Astrocyte (in vitro differentiated cells and primary cell): ENCODE results near the gene NPL. TPM values are rescaled to one million over a fixed set of nuclear protein-coding genes. Genes with fewer than 3 reads are reported as not detected.

ENCODE experiments used
- DNase-seq: peaks from one replicate; pipeline ENCODE4 v3.0.0-alpha.2; 2010; ENCODE audit warnings: low read depth
- FAIRE-seq: peaks from 2 replicates; lab custom pipeline; 2011; peaks lifted over from hg19 to GRCh38; lab: Jason Lieb, UNC
- H2AFZ ChIP-seq: 2 replicates; pipeline ENCODE4 v1.6.0; 2012; ENCODE audit warnings: low read depth, low read length, inconsistent platforms
- H3K27ac ChIP-seq: 2 replicates; pipeline ENCODE4 v1.5.1; 2011; ENCODE audit warnings: low read depth, low read length, inconsistent platforms
- H3K27me3 ChIP-seq: 2 replicates; pipeline ENCODE4 v1.6.0; 2011; ENCODE audit warnings: low read length, inconsistent platforms; ENCODE audit not compliant: insufficient read depth
- H3K36me3 ChIP-seq: 2 replicates; pipeline ENCODE4 v1.5.1; 2011; ENCODE audit warnings: low read length, inconsistent platforms; ENCODE audit not compliant: insufficient read depth
- H3K4me1 ChIP-seq: 2 replicates; pipeline ENCODE4 v1.5.1; 2011; ENCODE audit warnings: low read length, inconsistent platforms; ENCODE audit not compliant: insufficient read depth
- H3K4me2 ChIP-seq: 2 replicates; pipeline ENCODE4 v1.6.0; 2012; ENCODE audit warnings: low read length, inconsistent platforms
- H3K4me3 ChIP-seq: 2 replicates; pipeline ENCODE4 v1.5.1; 2011; ENCODE audit warnings: low read depth, mild to moderate bottlenecking, low read length, inconsistent platforms; ENCODE audit not compliant: insufficient read depth
- H3K79me2 ChIP-seq: 2 replicates; pipeline ENCODE4 v1.6.0; 2012; ENCODE audit warnings: mild to moderate bottlenecking, low read length, inconsistent platforms; ENCODE audit not compliant: insufficient read depth
- H3K9ac ChIP-seq: 2 replicates; pipeline ENCODE4 v1.6.0; 2012; ENCODE audit warnings: mild to moderate bottlenecking, low read length, inconsistent platforms
- H3K9me3 ChIP-seq: 2 replicates; pipeline ENCODE4 v1.5.1; 2012; ENCODE audit warnings: low read depth, mild to moderate bottlenecking, low read length, inconsistent platforms; ENCODE audit not compliant: insufficient read depth
- H4K20me1 ChIP-seq: 2 replicates; pipeline ENCODE4 v1.6.0; 2012; ENCODE audit warnings: low read length, inconsistent platforms; ENCODE audit not compliant: insufficient read depth
- H3K27ac Mint-ChIP-seq: one replicate; pipeline ENCODE4 v1.8.0; 2021; ENCODE audit warnings: mild to moderate bottlenecking, mixed read lengths; ENCODE audit not compliant: unreplicated experiment
- H3K27me3 Mint-ChIP-seq: one replicate; pipeline ENCODE4 v1.8.0; 2021; ENCODE audit warnings: low read depth, mixed read lengths; ENCODE audit not compliant: unreplicated experiment
- H3K36me3 Mint-ChIP-seq: one replicate; pipeline ENCODE4 v1.8.0; 2021; ENCODE audit warnings: low read depth, mixed read lengths; ENCODE audit not compliant: unreplicated experiment
- H3K4me1 Mint-ChIP-seq: one replicate; pipeline ENCODE4 v1.8.0; 2021; ENCODE audit warnings: low read depth, mixed read lengths; ENCODE audit not compliant: unreplicated experiment
- H3K4me3 Mint-ChIP-seq: one replicate; pipeline ENCODE4 v1.8.0; 2021; ENCODE audit warnings: mild to moderate bottlenecking, moderate library complexity, mixed read lengths; ENCODE audit not compliant: unreplicated experiment
- H3K9me3 Mint-ChIP-seq: one replicate; pipeline ENCODE4 v1.8.0; 2021; ENCODE audit warnings: mild to moderate bottlenecking, mixed read lengths; ENCODE audit not compliant: unreplicated experiment
- EZH2 ChIP-seq: IDR thresholded peaks from 2 replicates; pipeline ENCODE4 v1.6.1; 2012; ENCODE audit warnings: mild to moderate bottlenecking, low read length, inconsistent platforms; ENCODE audit not compliant: insufficient read depth
- total RNA-seq: library from RNA; stranded (reverse); gene quantifications from 2 replicates; pipeline ENCODE4 v1.2.1, GENCODE V29; 2021
- TF ChIP-seq, protein P1 (sequence below): IDR thresholded peaks from 2 replicates; pipeline ENCODE4 v1.5.1; 2011; ENCODE audit warnings: low read depth, mild to moderate bottlenecking, inconsistent platforms, low read length, moderate library complexity; ENCODE audit not compliant: insufficient read depth

NPL gene
- total RNA-seq, 1 donor from 2014 or later: 3.3 TPM

GRCh38 chr1:182764029-182764727 is 25.4 kb upstream of the NPL start:
- H4K20me1 ChIP-seq: no peaks in the 10 kb centered on the region
- no peaks in the 10 kb centered on the region for H3K9me3 ChIP-seq
- H3K79me2 ChIP-seq: no peaks in the 10 kb centered on the region
- H2AFZ ChIP-seq: no peak overlapping the region
- Mint-ChIP-seq H3K4me1 (peaks cover 4% of the 10 kb centered on the region), H3K27ac (no peak overlapping the region), H3K36me3 (no peaks in the 10 kb centered on the region), H3K9me3 (peaks cover 11% of the 10 kb centered on the region), H3K4me3 (no peak overlapping the region), H3K27me3 (peaks cover 3% of the 10 kb centered on the region)
- TF ChIP-seq, protein P1, sequence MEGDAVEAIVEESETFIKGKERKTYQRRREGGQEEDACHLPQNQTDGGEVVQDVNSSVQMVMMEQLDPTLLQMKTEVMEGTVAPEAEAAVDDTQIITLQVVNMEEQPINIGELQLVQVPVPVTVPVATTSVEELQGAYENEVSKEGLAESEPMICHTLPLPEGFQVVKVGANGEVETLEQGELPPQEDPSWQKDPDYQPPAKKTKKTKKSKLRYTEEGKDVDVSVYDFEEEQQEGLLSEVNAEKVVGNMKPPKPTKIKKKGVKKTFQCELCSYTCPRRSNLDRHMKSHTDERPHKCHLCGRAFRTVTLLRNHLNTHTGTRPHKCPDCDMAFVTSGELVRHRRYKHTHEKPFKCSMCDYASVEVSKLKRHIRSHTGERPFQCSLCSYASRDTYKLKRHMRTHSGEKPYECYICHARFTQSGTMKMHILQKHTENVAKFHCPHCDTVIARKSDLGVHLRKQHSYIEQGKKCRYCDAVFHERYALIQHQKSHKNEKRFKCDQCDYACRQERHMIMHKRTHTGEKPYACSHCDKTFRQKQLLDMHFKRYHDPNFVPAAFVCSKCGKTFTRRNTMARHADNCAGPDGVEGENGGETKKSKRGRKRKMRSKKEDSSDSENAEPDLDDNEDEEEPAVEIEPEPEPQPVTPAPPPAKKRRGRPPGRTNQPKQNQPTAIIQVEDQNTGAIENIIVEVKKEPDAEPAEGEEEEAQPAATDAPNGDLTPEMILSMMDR: no peak
- no peak for TF ChIP-seq EZH2
- no peak overlapping the region for H3K27ac ChIP-seq
- no peaks in the 10 kb centered on the region for H3K4me1 ChIP-seq
- no peaks in the 10 kb centered on the region for H3K36me3 ChIP-seq
- no peak overlapping the region for H3K4me2 ChIP-seq
- no peaks in the 10 kb centered on the region for H3K27me3 ChIP-seq
- H3K4me3 ChIP-seq: no peak overlapping the region
- no peak overlapping the region for H3K9ac ChIP-seq
- no peak for DNase-seq
- FAIRE-seq: no peak

- Mint-ChIP-seq H3K27ac (no peak overlapping the region), H3K36me3 (no peaks in the 10 kb centered on the region), H3K27me3 (peaks cover 3% of the 10 kb centered on the region), H3K4me3 (no peak overlapping the region), H3K4me1 (peaks cover 4% of the 10 kb centered on the region), H3K9me3 (peaks cover 11% of the 10 kb centered on the region)
- Histone ChIP-seq H3K9ac (no peak overlapping the region), H4K20me1 (no peaks in the 10 kb centered on the region), H3K36me3 (no peaks in the 10 kb centered on the region), H3K4me1 (no peaks in the 10 kb centered on the region), H3K4me3 (no peak overlapping the region), H3K4me2 (no peak overlapping the region), H3K9me3 (no peaks in the 10 kb centered on the region), H2AFZ (no peak overlapping the region), H3K27me3 (no peaks in the 10 kb centered on the region), H3K79me2 (no peaks in the 10 kb centered on the region), H3K27ac (no peak overlapping the region)
- no peak for DNase-seq
- TF ChIP-seq, protein P1: no peak
- no peak for TF ChIP-seq EZH2
- no peak for FAIRE-seq
Measured at GRCh38 chr1:182765391-182765790, 24.2 kb upstream of the NPL start.

DNA sequence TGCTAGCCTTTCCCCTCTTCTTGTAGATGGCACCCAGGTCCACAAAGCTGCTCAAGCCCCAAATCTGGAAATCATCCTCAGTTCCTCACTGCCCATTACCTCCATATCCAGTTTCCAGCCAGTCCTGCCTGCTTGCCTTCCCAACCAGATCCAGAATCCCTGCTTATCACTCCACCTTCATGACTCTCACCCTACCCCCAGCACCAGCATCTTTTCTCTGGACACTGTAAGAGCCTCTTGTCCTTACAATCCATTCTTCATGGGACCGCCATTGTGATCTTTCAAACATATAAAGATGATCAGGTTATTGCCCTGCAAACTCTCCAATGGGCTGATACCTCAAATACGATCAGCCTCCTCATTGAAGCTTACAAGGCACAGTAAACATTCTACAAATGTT is 23.5 kb upstream of the NPL start:
- Histone ChIP-seq H2AFZ (no peak overlapping the region), H3K4me1 (no peaks in the 10 kb centered on the region), H3K9ac (no peak overlapping the region), H4K20me1 (no peaks in the 10 kb centered on the region), H3K79me2 (no peaks in the 10 kb centered on the region), H3K36me3 (no peaks in the 10 kb centered on the region), H3K4me2 (no peak overlapping the region), H3K27me3 (no peaks in the 10 kb centered on the region), H3K4me3 (no peak overlapping the region), H3K27ac (no peak overlapping the region), H3K9me3 (no peaks in the 10 kb centered on the region)
- Mint-ChIP-seq H3K27me3 (peaks cover 3% of the 10 kb centered on the region), H3K4me3 (no peak overlapping the region), H3K36me3 (no peaks in the 10 kb centered on the region), H3K4me1 (peaks cover 4% of the 10 kb centered on the region), H3K9me3 (peaks cover 10% of the 10 kb centered on the region), H3K27ac (no peak overlapping the region)
- TF ChIP-seq, protein P1: no peak
- no peak for TF ChIP-seq EZH2
- FAIRE-seq: no peak
- no peak for DNase-seq
